ENCODE results near the gene SAPCD1.

Gene SAPCD1

GRCh38 chr6:31749301-31750036 is 13.0 kb upstream of the SAPCD1 start:
- DNase-seq (ENCODE audit: insufficient read length, low spot score) (no peak), FAIRE-seq (no peak)
- no peak for TF ChIP-seq PAX5 (IDR thresholded peaks at IDR 0.05; ENCODE audit: insufficient read depth, low read length, severe bottlenecking)
- no peak for TF ChIP-seq TAF1 (IDR thresholded peaks at IDR 0.05; ENCODE audit: low read depth, low read length)
- TF ChIP-seq POLR2A (IDR thresholded peaks at IDR 0.05; ENCODE audit: low read depth, low read length) = no peak
- no peak for TF ChIP-seq POU2F2 (IDR thresholded peaks at IDR 0.05; ENCODE audit: low read depth, low read length)
- no peak for TF ChIP-seq SPI1 (IDR thresholded peaks at IDR 0.05; ENCODE audit: low read depth, low read length)
- no peak for TF ChIP-seq POLR2AphosphoS5 (IDR thresholded peaks at IDR 0.05; ENCODE audit: low read depth, low read length)

DNA sequence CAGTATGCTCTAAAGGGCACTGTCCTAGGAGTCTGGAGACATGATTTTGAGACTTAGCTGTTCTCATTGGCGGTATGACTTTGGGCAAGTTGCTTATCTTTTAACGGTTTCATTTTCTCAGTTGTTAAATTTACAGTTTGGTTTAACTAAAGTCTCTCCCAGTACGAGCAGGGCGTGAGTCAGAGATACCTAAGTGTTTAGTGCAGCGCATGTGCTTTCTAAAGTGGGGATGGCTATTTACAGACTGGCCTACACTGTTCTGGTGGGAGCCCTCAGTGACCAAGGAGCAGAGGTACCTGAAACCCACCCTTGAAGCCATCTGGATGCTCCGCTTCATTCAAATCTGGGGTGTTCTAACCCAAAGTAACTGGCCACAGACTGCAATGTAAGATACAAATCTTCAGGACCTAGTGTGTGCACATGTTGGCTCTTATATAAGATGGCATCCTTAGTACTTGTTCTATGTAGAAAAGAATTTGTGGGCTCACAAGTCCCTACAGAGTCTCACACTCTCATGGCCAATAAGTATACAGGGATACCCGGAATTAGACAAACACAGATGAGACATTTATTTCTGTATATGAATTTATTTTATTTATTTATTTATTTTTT is 11.9 kb upstream of the SAPCD1 start:
- no peak for FAIRE-seq
- no peak for TF ChIP-seq SPI1 (IDR thresholded peaks at IDR 0.05; ENCODE audit: low read depth, low read length)
- TF ChIP-seq POLR2A (IDR thresholded peaks at IDR 0.05; ENCODE audit: low read depth, low read length) = no peak
- TF ChIP-seq TAF1 (IDR thresholded peaks at IDR 0.05; ENCODE audit: low read depth, low read length) = no peak
- no peak for TF ChIP-seq POU2F2 (IDR thresholded peaks at IDR 0.05; ENCODE audit: low read depth, low read length)
- no peak for TF ChIP-seq PAX5 (IDR thresholded peaks at IDR 0.05; ENCODE audit: insufficient read depth, low read length, severe bottlenecking)
- no peak for TF ChIP-seq POLR2AphosphoS5 (IDR thresholded peaks at IDR 0.05; ENCODE audit: low read depth, low read length)
- DNase-seq (ENCODE audit: insufficient read length, low spot score) = no peak

GRCh38 chr6:31752739-31753319 is 9.6 kb upstream of the SAPCD1 start:
- FAIRE-seq (no peak), DNase-seq (ENCODE audit: insufficient read length, low spot score) (no peak)
- TF ChIP-seq PAX5 (IDR thresholded peaks at IDR 0.05; ENCODE audit: insufficient read depth, low read length, severe bottlenecking) (no peak), POLR2AphosphoS5 (IDR thresholded peaks at IDR 0.05; ENCODE audit: low read depth, low read length) (no peak)

DNA sequence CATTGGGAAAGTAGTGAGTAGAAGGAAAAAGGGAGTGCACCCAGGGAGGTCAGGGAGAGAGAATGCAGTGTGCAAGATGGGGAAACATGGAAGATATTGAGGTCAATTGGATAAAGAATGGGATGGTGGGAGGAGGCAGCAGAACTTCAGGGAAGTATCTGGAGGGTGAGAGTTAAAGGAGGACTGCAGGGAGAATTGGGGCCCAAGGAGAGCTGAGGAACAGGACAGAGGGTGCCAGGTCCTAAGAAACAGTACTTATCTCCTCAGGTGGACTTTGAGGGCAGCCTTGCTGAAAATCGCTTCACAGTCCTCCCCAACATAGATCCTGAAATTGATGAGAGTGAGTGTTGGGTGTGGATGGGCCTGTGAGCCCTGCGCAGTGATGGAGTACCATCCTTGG is 4.2 kb upstream of the SAPCD1 start:
- TF ChIP-seq PAX5 (IDR thresholded peaks at IDR 0.05; ENCODE audit: insufficient read depth, low read length, severe bottlenecking) (no peak), POLR2AphosphoS5 (IDR thresholded peaks at IDR 0.05; ENCODE audit: low read depth, low read length) (no peak), TAF1 (IDR thresholded peaks at IDR 0.05; ENCODE audit: low read depth, low read length) (no peak), POLR2A (IDR thresholded peaks at IDR 0.05; ENCODE audit: low read depth, low read length) (no peak), SPI1 (IDR thresholded peaks at IDR 0.05; ENCODE audit: low read depth, low read length) (no peak)
- DNase-seq (ENCODE audit: insufficient read length, low spot score) = no peak
- FAIRE-seq = no peak

- no peak for FAIRE-seq
- TF ChIP-seq PAX5 (IDR thresholded peaks at IDR 0.05; ENCODE audit: insufficient read depth, low read length, severe bottlenecking) = no peak
- no peak for TF ChIP-seq TAF1 (IDR thresholded peaks at IDR 0.05; ENCODE audit: low read depth, low read length)
- no peak for TF ChIP-seq POLR2A (IDR thresholded peaks at IDR 0.05; ENCODE audit: low read depth, low read length)
- TF ChIP-seq POLR2AphosphoS5 (IDR thresholded peaks at IDR 0.05; ENCODE audit: low read depth, low read length) = no peak
- no peak for TF ChIP-seq SPI1 (IDR thresholded peaks at IDR 0.05; ENCODE audit: low read depth, low read length)
- no peak for DNase-seq (ENCODE audit: insufficient read length, low spot score)
Measured at GRCh38 chr6:31760790-31761189, 1.7 kb upstream of the SAPCD1 start.

- no peak for TF ChIP-seq POLR2AphosphoS5 (IDR thresholded peaks at IDR 0.05; ENCODE audit: low read depth, low read length)
- no peak for TF ChIP-seq TAF1 (IDR thresholded peaks at IDR 0.05; ENCODE audit: low read depth, low read length)
- TF ChIP-seq SPI1 (IDR thresholded peaks at IDR 0.05; ENCODE audit: low read depth, low read length) = no peak
- TF ChIP-seq POLR2A (IDR thresholded peaks at IDR 0.05; ENCODE audit: low read depth, low read length) = no peak
- no peak for TF ChIP-seq PAX5 (IDR thresholded peaks at IDR 0.05; ENCODE audit: insufficient read depth, low read length, severe bottlenecking)
- no peak for TF ChIP-seq POU2F2 (IDR thresholded peaks at IDR 0.05; ENCODE audit: low read depth, low read length)
- FAIRE-seq = no peak
- no peak for DNase-seq (ENCODE audit: insufficient read length, low spot score)
Measured at GRCh38 chr6:31761343-31761742, 1.1 kb upstream of the SAPCD1 start.

GRCh38 chr6:31762878-31763618 is 592 bp downstream of the SAPCD1 start:
- no peak for FAIRE-seq
- no peak for DNase-seq (ENCODE audit: insufficient read length, low spot score)
- TF ChIP-seq POU2F2 (IDR thresholded peaks at IDR 0.05; ENCODE audit: low read depth, low read length) (no peak), POLR2AphosphoS5 (IDR thresholded peaks at IDR 0.05; ENCODE audit: low read depth, low read length) (no peak), TAF1 (IDR thresholded peaks at IDR 0.05; ENCODE audit: low read depth, low read length) (no peak), POLR2A (IDR thresholded peaks at IDR 0.05; ENCODE audit: low read depth, low read length) (no peak), PAX5 (IDR thresholded peaks at IDR 0.05; ENCODE audit: insufficient read depth, low read length, severe bottlenecking) (no peak), SPI1 (IDR thresholded peaks at IDR 0.05; ENCODE audit: low read depth, low read length) (no peak)

DNA sequence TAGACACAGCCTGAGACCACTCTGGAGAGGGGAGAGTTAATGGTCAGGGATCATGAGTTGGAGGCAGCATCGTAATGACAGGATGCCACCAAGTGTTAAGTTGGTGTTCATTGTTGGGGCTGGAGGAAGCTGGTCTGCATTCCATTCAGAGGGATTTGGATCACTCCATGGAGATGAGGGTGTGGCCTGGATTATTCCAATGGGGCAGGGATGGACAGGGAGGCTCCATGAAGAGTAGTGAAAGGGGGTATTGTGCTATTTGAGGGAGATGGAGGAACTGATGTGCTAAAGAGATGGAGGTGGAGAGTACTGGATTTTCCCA is 1.1 kb downstream of the SAPCD1 start:
- TF ChIP-seq SPI1 (IDR thresholded peaks at IDR 0.05; ENCODE audit: low read depth, low read length) (no peak), TAF1 (IDR thresholded peaks at IDR 0.05; ENCODE audit: low read depth, low read length) (no peak), POLR2AphosphoS5 (IDR thresholded peaks at IDR 0.05; ENCODE audit: low read depth, low read length) (no peak), POU2F2 (IDR thresholded peaks at IDR 0.05; ENCODE audit: low read depth, low read length) (no peak), PAX5 (IDR thresholded peaks at IDR 0.05; ENCODE audit: insufficient read depth, low read length, severe bottlenecking) (no peak), POLR2A (IDR thresholded peaks at IDR 0.05; ENCODE audit: low read depth, low read length) (no peak)
- no peak for FAIRE-seq
- no peak for DNase-seq (ENCODE audit: insufficient read length, low spot score)

GRCh38 chr6:31764198-31764597 is 1.7 kb downstream of the SAPCD1 start:
- DNase-seq (ENCODE audit: insufficient read length, low spot score) (no peak), FAIRE-seq (no peak)
- TF ChIP-seq TAF1 (IDR thresholded peaks at IDR 0.05; ENCODE audit: low read depth, low read length) (no peak), POLR2AphosphoS5 (IDR thresholded peaks at IDR 0.05; ENCODE audit: low read depth, low read length) (no peak), SPI1 (IDR thresholded peaks at IDR 0.05; ENCODE audit: low read depth, low read length) (no peak), PAX5 (IDR thresholded peaks at IDR 0.05; ENCODE audit: insufficient read depth, low read length, severe bottlenecking) (no peak), POU2F2 (IDR thresholded peaks at IDR 0.05; ENCODE audit: low read depth, low read length) (no peak), POLR2A (IDR thresholded peaks at IDR 0.05; ENCODE audit: low read depth, low read length) (no peak)

Data from GM12891 (cell line).